Brain microvascular endothelial cell (primary cell): ENCODE results near the gene ARID3B.

Experiments
- DNase-seq: peaks from one replicate; pipeline ENCODE4 v3.0.0-alpha.2; 2020
- H3K27ac ChIP-seq: fragments of 250-450 bp; sonication (Bioruptor Pico); 2 replicates; pipeline ENCODE4 v1.5.1; 2020; ENCODE audit warnings: mild to moderate bottlenecking, moderate library complexity
- H3K27me3 ChIP-seq: fragments of 250-450 bp; sonication (Bioruptor Pico); replicated peaks from 2 replicates; pipeline ENCODE4 v1.5.1; 2020; ENCODE audit warnings: mild to moderate bottlenecking
- H3K36me3 ChIP-seq: fragments of 250-450 bp; sonication (Bioruptor Pico); replicated peaks from 2 replicates; pipeline ENCODE4 v1.5.1; 2020; ENCODE audit warnings: mild to moderate bottlenecking
- H3K4me3 ChIP-seq: 2 replicates; pipeline ENCODE4 v1.5.1; 2011; ENCODE audit warnings: low read depth, mild to moderate bottlenecking, control low read depth, low read length, moderate library complexity
- CTCF ChIP-seq: IDR thresholded peaks from 2 replicates; pipeline ENCODE4 v1.5.1; 2011; ENCODE audit warnings: low read depth, mild to moderate bottlenecking, moderate library complexity, low read length, control low read depth, inconsistent platforms; ENCODE audit errors: missing control alignments
- in situ Hi-C: cut with HindIII; loops from 2 replicates; pipeline ENCODE4 v1.10.0; 2017; ENCODE audit warnings: low sequenced_read_pairs, low pct_ligation_motif_present

The ARID3B gene

GRCh38 chr15:74642348-74642733 lies 101.3 kb downstream of the ARID3B start:
- in situ Hi-C loops = no loop called here
- Histone ChIP-seq H3K36me3 (peaks cover 3% of the 10 kb centered on the region), H3K4me3 (no peak overlapping the region), H3K27ac (no peak overlapping the region), H3K27me3 (no peaks in the 10 kb centered on the region)
- no peak for DNase-seq
- TF ChIP-seq CTCF = no peak

GRCh38 chr15:74642734-74643664 lies 102.0 kb downstream of the ARID3B start:
- Histone ChIP-seq H3K27ac (no peak overlapping the region), H3K36me3 (peaks cover 3% of the 10 kb centered on the region), H3K4me3 (no peak overlapping the region), H3K27me3 (no peaks in the 10 kb centered on the region)
- DNase-seq = peak; percentile 43
- in situ Hi-C loops = no loop called here
- TF ChIP-seq CTCF = no peak

- in situ Hi-C loops = no loop called here
- no peak for TF ChIP-seq CTCF
- H3K4me3 ChIP-seq = no peak overlapping the region
- H3K36me3 ChIP-seq = peaks cover 3% of the 10 kb centered on the region
- no peak for DNase-seq
- H3K27me3 ChIP-seq = no peaks in the 10 kb centered on the region
- no peak overlapping the region for H3K27ac ChIP-seq
These were observed 102.7 kb downstream of the ARID3B start for GRCh38 chr15:74643665-74644204.

- H3K4me3 ChIP-seq = no peak overlapping the region
- DNase-seq = no peak
- no peak for TF ChIP-seq CTCF
- in situ Hi-C loops = no loop called here
- no peak overlapping the region for H3K27ac ChIP-seq
- H3K36me3 ChIP-seq = no peaks in the 10 kb centered on the region
- no peaks in the 10 kb centered on the region for H3K27me3 ChIP-seq
These were observed 105.5 kb downstream of the ARID3B start for GRCh38 chr15:74646480-74646879.
